PC-3 (cell line): ENCODE results near the gene RGL3. TPM values are rescaled to one million over a fixed set of nuclear protein-coding genes. Genes with fewer than 3 reads are reported as not detected.
"Not testable (repeated sequence)": the region's sequence is repeated elsewhere in the genome, so short reads cannot be mapped to it uniquely, and the experiment has no call there.

ENCODE experiments used
- ATAC-seq: fragments of 200-7000 bp; cut with Tn5 transposase; 2 replicates; pipeline ENCODE4 v1.9.1; 2020; ENCODE audit warnings: mild to moderate bottlenecking, moderate library complexity
- BruUV-seq: library from RNA; stranded (reverse); fragments of 400-500 nt; replicated peaks from 2 replicates; lab custom pipeline; 2021; lab: Mats Ljungman, UMichigan
- CTCF ChIA-PET: fragments of 300-600 bp; sonication (Branson Sonifier 250); formaldehyde crosslinking; loops from one replicate; lab custom pipeline; 2022; ENCODE audit warnings: antibody characterized with exemption; lab: Charles Lee
- POLR2A ChIA-PET: fragments of 300-600 bp; sonication (Branson Sonifier 250); formaldehyde crosslinking; loops from one replicate; lab custom pipeline; 2022; ENCODE audit warnings: antibody characterized with exemption; ENCODE audit not compliant: unreplicated experiment; lab: Charles Lee
- DNase-seq: peaks from one replicate; pipeline ENCODE4 v3.0.0-alpha.2; 2015
- H2AFZ ChIP-seq: fragments of 300-600 bp; sonication (generic); 2 replicates; pipeline ENCODE4 v1.6.0; 2016; ENCODE audit warnings: antibody characterized with exemption, low read length
- H3F3A ChIP-seq: fragments of 300-600 bp; sonication (generic); one replicate; pipeline ENCODE4 v1.6.0; 2017; ENCODE audit warnings: antibody characterized with exemption, low read length, control low read depth, mild to moderate bottlenecking; ENCODE audit not compliant: unreplicated experiment
- H3K27ac ChIP-seq: fragments of 300-600 bp; sonication (generic); 2 replicates; pipeline ENCODE4 v1.5.1; 2016; ENCODE audit warnings: mild to moderate bottlenecking, low read length
- H3K27me3 ChIP-seq: fragments of 300-600 bp; sonication (generic); 2 replicates; pipeline ENCODE4 v1.6.1; 2016; ENCODE audit warnings: low read length, mixed read lengths
- H3K36me3 ChIP-seq: fragments of 300-600 bp; sonication (generic); 2 replicates; pipeline ENCODE4 v1.6.1; 2016; ENCODE audit warnings: low read depth, mixed run types, low read length, mixed read lengths
- H3K4me1 ChIP-seq: fragments of 300-600 bp; sonication (generic); 2 replicates; pipeline ENCODE4 v1.5.1; 2016; ENCODE audit warnings: low read length; ENCODE audit not compliant: insufficient read depth
- H3K4me2 ChIP-seq: fragments of 300-600 bp; sonication (generic); 2 replicates; pipeline ENCODE4 v1.6.0; 2016; ENCODE audit warnings: low read length
- H3K4me3 ChIP-seq: fragments of 300-600 bp; sonication (generic); 2 replicates; pipeline ENCODE4 v1.5.1; 2016; ENCODE audit warnings: mild to moderate bottlenecking, low read length, mixed read lengths
- H3K79me2 ChIP-seq: fragments of 300-600 bp; sonication (generic); 2 replicates; pipeline ENCODE4 v1.6.1; 2017; ENCODE audit warnings: low read length, mixed read lengths
- H3K9ac ChIP-seq: fragments of 300-600 bp; sonication (generic); 2 replicates; pipeline ENCODE4 v1.6.0; 2016; ENCODE audit warnings: mild to moderate bottlenecking, low read length
- H3K9me2 ChIP-seq: fragments of 300-600 bp; sonication (generic); replicated peaks from 2 replicates; pipeline ENCODE4 v1.6.1; 2016; ENCODE audit warnings: mixed run types, low read length, mixed read lengths
- H3K9me3 ChIP-seq: fragments of 300-600 bp; sonication (generic); 2 replicates; pipeline ENCODE4 v1.6.1; 2016; ENCODE audit warnings: low read length, mixed read lengths
- H4K20me1 ChIP-seq: fragments of 300-600 bp; sonication (generic); 2 replicates; pipeline ENCODE4 v1.6.1; 2016; ENCODE audit warnings: low read length, mixed read lengths
- EZH2 ChIP-seq: fragments of 300-600 bp; sonication (generic); IDR thresholded peaks from one replicate; pipeline ENCODE4 v1.6.1; 2017; ENCODE audit warnings: antibody characterized with exemption, mild to moderate bottlenecking, low read length; ENCODE audit not compliant: unreplicated experiment
- EZH2phosphoT487 ChIP-seq: fragments of 300-600 bp; sonication (generic); IDR thresholded peaks from 2 replicates; pipeline ENCODE4 v1.6.1; 2018; ENCODE audit warnings: mild to moderate bottlenecking, antibody characterized with exemption, low read length, borderline replicate concordance
- intact Hi-C: fragments of 100-400 bp; cut with micrococcal nuclease; formaldehyde crosslinking; loops from 2 replicates; pipeline ENCODE4 v1.9.0; 2023
- total RNA-seq: library from RNA; depleted of rRNA; stranded (reverse); fragments of >200 nt; gene quantifications from 2 replicates; pipeline ENCODE4 v1.2.3, GENCODE V29; 2014
- TF ChIP-seq, protein P1 (sequence below): fragments of 300-600 bp; sonication (generic); conservative IDR thresholded peaks from 2 replicates; pipeline ENCODE4 v1.5.1; 2017; ENCODE audit warnings: antibody characterized with exemption, low read depth, mild to moderate bottlenecking, low read length

Gene RGL3
- total RNA-seq, 1 experiment from 2014 or later: 23.5 TPM

DNA sequence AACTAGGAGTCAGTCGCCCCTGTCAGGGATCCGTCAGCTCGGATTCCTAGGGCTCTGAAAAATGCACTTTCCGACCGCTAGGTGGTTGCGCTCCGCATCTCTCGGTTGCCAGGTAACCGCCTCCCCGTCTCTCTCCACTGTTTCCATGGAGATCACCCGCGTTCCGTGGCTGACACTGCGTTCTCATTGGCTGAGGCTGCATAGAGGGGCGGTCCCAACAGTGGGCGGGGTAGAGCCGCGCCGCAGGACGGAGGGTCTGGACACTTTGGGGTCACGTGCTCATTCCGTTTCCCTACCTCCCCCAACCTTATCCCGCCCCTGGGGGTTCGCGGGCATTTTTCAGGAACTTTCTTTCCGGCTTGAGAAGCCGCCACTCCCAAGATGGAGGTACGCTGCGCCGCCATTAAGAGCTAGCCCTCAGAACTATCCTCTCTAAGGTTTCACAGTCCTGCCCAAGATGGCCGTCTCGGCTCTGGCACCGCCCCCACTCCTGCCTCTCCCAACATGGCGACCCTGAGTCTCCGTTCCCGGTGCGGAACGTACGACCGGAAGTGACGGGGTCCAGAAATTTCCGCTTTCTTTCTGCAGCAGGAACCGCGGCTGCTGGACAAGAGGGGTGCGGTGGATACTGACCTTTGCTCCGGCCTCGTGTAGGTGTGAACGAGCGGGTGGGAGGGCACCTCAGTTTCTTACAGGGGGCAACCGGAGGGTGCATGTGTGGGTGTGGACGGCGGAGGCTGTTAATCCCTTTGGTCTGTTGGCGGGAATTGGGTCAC lies 16.1 kb upstream of the RGL3 start, which contains the start of the genes ODAD3 and PRKCSH:
Gene ODAD3, minus strand, starts transcription at position 65 of the 776 bp plus-strand sequence. CDS start 105 bp downstream, outside the sequence.
Gene PRKCSH, plus strand, starts transcription at position 579 of the 776 bp plus-strand sequence. CDS start 483 bp downstream, outside the sequence.
- DNase-seq (peak; percentile 100), ATAC-seq (peak; percentile 93)
- Histone ChIP-seq H3K27ac (peak within 1 kb of the TSS; percentile 23), H3F3A (no peaks in the 10 kb centered on the region), H2AFZ (peak within 1 kb of the TSS; percentile 98), H3K36me3 (peaks cover 10% of the 10 kb centered on the region), H3K27me3 (no peaks in the 10 kb centered on the region), H3K4me2 (peak within 1 kb of the TSS; percentile 94), H3K9ac (peak within 1 kb of the TSS; percentile 88), H3K79me2 (peaks cover 27% of the 10 kb centered on the region), H3K4me3 (peak within 1 kb of the TSS; percentile 87), H3K9me2 (no peaks in the 10 kb centered on the region), H3K9me3 (no peaks in the 10 kb centered on the region), H4K20me1 (no peaks in the 10 kb centered on the region), H3K4me1 (peaks cover 13% of the 10 kb centered on the region)
- ChIA-PET POLR2A (interaction anchor here (0.5 to 0.9 kb wide), 5 partner anchors 58 to 1358 kb away, joined by 3 to 6 read pairs (median 5); partner anchors contain the start of gene ECSIT), CTCF (interaction anchor here (0.5 to 1.4 kb wide), 11 partner anchors 14 to 340 kb away, joined by 3 to 29 read pairs (median 6); partner anchors contain the start of genes ECSIT and RGL3)
- intact Hi-C loops: loop anchor here (1.0 to 5.0 kb wide), 4 partner anchors 54 to 143 kb away; partner anchors contain the start of genes RAB3D and ZNF653
- BruUV-seq: no TSS peak
- no peak for TF ChIP-seq EZH2
- TF ChIP-seq, protein P1, sequence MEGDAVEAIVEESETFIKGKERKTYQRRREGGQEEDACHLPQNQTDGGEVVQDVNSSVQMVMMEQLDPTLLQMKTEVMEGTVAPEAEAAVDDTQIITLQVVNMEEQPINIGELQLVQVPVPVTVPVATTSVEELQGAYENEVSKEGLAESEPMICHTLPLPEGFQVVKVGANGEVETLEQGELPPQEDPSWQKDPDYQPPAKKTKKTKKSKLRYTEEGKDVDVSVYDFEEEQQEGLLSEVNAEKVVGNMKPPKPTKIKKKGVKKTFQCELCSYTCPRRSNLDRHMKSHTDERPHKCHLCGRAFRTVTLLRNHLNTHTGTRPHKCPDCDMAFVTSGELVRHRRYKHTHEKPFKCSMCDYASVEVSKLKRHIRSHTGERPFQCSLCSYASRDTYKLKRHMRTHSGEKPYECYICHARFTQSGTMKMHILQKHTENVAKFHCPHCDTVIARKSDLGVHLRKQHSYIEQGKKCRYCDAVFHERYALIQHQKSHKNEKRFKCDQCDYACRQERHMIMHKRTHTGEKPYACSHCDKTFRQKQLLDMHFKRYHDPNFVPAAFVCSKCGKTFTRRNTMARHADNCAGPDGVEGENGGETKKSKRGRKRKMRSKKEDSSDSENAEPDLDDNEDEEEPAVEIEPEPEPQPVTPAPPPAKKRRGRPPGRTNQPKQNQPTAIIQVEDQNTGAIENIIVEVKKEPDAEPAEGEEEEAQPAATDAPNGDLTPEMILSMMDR: peak; percentile 88

DNA sequence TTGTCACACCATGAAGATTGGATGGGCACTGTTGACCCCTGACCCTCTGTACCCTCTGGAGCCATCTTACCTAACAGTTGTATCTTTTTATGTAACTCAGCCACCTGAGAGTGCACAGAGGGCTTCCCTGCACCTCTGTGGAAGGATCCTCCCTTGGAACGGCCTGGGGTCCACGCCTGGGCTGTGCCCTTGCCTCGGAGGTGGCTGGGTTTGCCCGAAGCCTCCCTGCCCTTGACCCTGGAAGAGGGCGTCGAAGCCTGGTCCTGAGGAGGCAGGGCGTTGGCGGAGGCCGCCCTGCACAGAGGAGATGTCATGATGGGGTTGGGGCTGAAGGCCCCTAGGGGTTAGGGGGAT lies 15.6 kb upstream of the RGL3 start:
- intact Hi-C loops: loop anchor here (1.0 to 5.0 kb wide), 4 partner anchors 53 to 142 kb away; partner anchors contain the start of genes RAB3D and ZNF653
- peaks cover 27% of the 10 kb centered on the region for H3K79me2 ChIP-seq
- no peaks in the 10 kb centered on the region for H4K20me1 ChIP-seq
- no peak for DNase-seq
- no peaks in the 10 kb centered on the region for H3K9me3 ChIP-seq
- peak overlapping the region; percentile 87 for H3K4me3 ChIP-seq
- CTCF ChIA-PET: interaction anchor here (0.5 to 1.4 kb wide), 6 partner anchors 13 to 340 kb away, joined by 4 to 29 read pairs (median 6); no protein-coding TSS in a partner anchor
- no peaks in the 10 kb centered on the region for H3K9me2 ChIP-seq
- H3K9ac ChIP-seq: 0 out of 2 replicates have a peak overlapping the region, but pooled peaks have one; percentile 28
- no peak overlapping the region for H3K27ac ChIP-seq
- H3K4me1 ChIP-seq: peaks cover 13% of the 10 kb centered on the region
- TF ChIP-seq, protein P1: no peak
- TF ChIP-seq EZH2: no peak
- no peak for TF ChIP-seq EZH2phosphoT487
- peak overlapping the region; percentile 98 for H2AFZ ChIP-seq
- no TSS peak for BruUV-seq
- peak; percentile 9 for ATAC-seq
- H3F3A ChIP-seq: no peaks in the 10 kb centered on the region
- POLR2A ChIA-PET: interaction anchor here (0.6 kb wide), 1 partner anchor 345 kb away, joined by 3 read pairs; no protein-coding TSS in a partner anchor
- no peaks in the 10 kb centered on the region for H3K27me3 ChIP-seq
- peak overlapping the region; percentile 94 for H3K4me2 ChIP-seq
- peaks cover 10% of the 10 kb centered on the region for H3K36me3 ChIP-seq

DNA sequence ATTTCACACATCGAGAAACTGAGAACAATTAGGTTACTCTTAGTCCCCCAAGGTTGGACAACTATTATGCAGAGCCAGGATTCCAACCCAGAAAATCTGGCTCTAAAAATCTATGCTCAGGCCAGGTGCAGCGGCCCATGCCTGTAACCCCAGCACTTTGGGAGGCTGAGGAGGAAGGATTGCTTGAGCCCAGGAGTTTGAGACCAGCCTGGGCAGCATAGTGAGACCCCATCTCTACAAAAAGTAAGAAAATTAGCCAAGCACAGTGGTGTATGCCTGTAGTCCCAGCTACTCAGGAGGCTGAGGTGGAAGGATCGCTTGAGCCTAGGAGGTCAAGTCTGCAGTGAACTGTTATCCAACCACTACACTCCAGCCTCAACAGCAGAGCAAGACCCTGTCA lies 14.4 kb upstream of the RGL3 start:
- DNase-seq, POLR2A ChIA-PET, H3K9me2 ChIP-seq, BruUV-seq, H3K9me3 ChIP-seq, CTCF ChIA-PET, H3K27me3 ChIP-seq, H4K20me1 ChIP-seq, ATAC-seq, H3K9ac ChIP-seq, intact Hi-C loops, H3K4me3 ChIP-seq, H3K4me2 ChIP-seq, H3F3A ChIP-seq, H2AFZ ChIP-seq, H3K27ac ChIP-seq: not testable (repeated sequence)
- Histone ChIP-seq H3K79me2 (peaks cover 27% of the 10 kb centered on the region), H3K4me1 (peaks cover 13% of the 10 kb centered on the region), H3K36me3 (peaks cover 10% of the 10 kb centered on the region)
